B cell (primary cell): Measurements from ENCODE around the gene MYO16. TPM values are rescaled to one million over a fixed set of nuclear protein-coding genes. Genes with fewer than 3 reads are reported as not detected.

Experiments used
- ATAC-seq: fragments of 200-7000 bp; cut with Tn5 transposase; one replicate; pipeline ENCODE4 v1.10.0; 2021; ENCODE audit warnings: low read depth, mild to moderate bottlenecking, moderate number of reproducible peaks, moderate library complexity
- CTCF ChIA-PET: fragments of 350-600 bp; sonication (Branson Sonifier 250); formaldehyde crosslinking; loops from one replicate; lab custom pipeline; 2021; ENCODE audit warnings: antibody characterized with exemption, inconsistent platforms; lab: Charles Lee
- POLR2A ChIA-PET: fragments of 350-600 bp; sonication (Branson Sonifier 250); formaldehyde crosslinking; loops from one replicate; lab custom pipeline; 2021; ENCODE audit warnings: antibody characterized with exemption; lab: Charles Lee
- DNase-seq: peaks from one replicate; pipeline ENCODE4 v3.0.0; 2013
- H2AFZ ChIP-seq: 2 replicates; pipeline ENCODE4 v1.6.1; 2012; ENCODE audit warnings: mild to moderate bottlenecking, low read depth, low read length; ENCODE audit not compliant: insufficient read depth, poor library complexity, severe bottlenecking
- H3K27ac ChIP-seq, 2 donors: 1 replicate in 1 of 2; 2 replicates in 1 of 2; pipeline ENCODE4 v1.5.1; 2012 to 2013; ENCODE audit warnings: low read length in 2 of 2, mild to moderate bottlenecking in 2 of 2, moderate library complexity in 1 of 2
- H3K27me3 ChIP-seq, 4 experiments: fragments of 200-600 bp in 1 of 4; sonication (generic) in 1 of 4; replicated peaks in 1 of 4; 1 replicate in 2 of 4; 2 replicates in 2 of 4; pipeline versions ENCODE4 v1.6.1 to v1.7.0; 2013 to 2016; ENCODE audit warnings: low read length in 3 of 4, mild to moderate bottlenecking in 2 of 4, mixed read lengths in 1 of 4, moderate library complexity in 1 of 4; ENCODE audit not compliant: insufficient read depth in 4 of 4, control insufficient read depth in 3 of 4; ENCODE audit errors: control extremely low read depth in 1 of 4
- H3K36me3 ChIP-seq, 2 experiments: replicated peaks in 1 of 2; 1 replicate in 1 of 2; 2 replicates in 1 of 2; pipeline versions ENCODE4 v1.6.1 to v1.7.1; 2013; ENCODE audit warnings: low read length in 1 of 2; ENCODE audit not compliant: insufficient read depth in 2 of 2, control insufficient read depth in 1 of 2; ENCODE audit errors: control extremely low read depth in 1 of 2, extremely low read depth in 1 of 2
- H3K4me1 ChIP-seq, 2 donors: fragments of 200-600 bp in 1 of 2; sonication (generic) in 1 of 2; 1 replicate in 1 of 2; 2 replicates in 1 of 2; pipeline versions ENCODE4 v1.5.1 to v1.6.1; 2013 to 2017; ENCODE audit warnings: low read length in 2 of 2; ENCODE audit not compliant: control insufficient read depth in 2 of 2, insufficient read depth in 2 of 2
- H3K4me2 ChIP-seq: replicated peaks from 2 replicates; pipeline ENCODE3; 2012; ENCODE audit warnings: mild to moderate bottlenecking, low read depth, low read length; ENCODE audit not compliant: poor library complexity, severe bottlenecking
- H3K4me3 ChIP-seq, 5 experiments: fragments of 200-600 bp in 1 of 5; sonication (generic) in 1 of 5; 1 replicate in 3 of 5; 2 replicates in 2 of 5; pipeline versions ENCODE4 v1.5.1 to v1.7.0; 2011 to 2016; ENCODE audit warnings: low read length in 4 of 5, mild to moderate bottlenecking in 4 of 5, low read depth in 2 of 5, control low read depth in 1 of 5, moderate library complexity in 1 of 5; ENCODE audit not compliant: insufficient read depth in 1 of 5; ENCODE audit errors: control extremely low read depth in 1 of 5, extremely low read depth in 1 of 5
- H3K79me2 ChIP-seq: fragments of 200-600 bp; sonication (generic); one replicate; pipeline ENCODE4 v1.6.0; 2016; ENCODE audit warnings: low read length; ENCODE audit not compliant: control insufficient read depth, insufficient read depth
- H3K9ac ChIP-seq: fragments of 200-600 bp; sonication (generic); 2 replicates; pipeline ENCODE4 v1.6.1; 2017; ENCODE audit warnings: mild to moderate bottlenecking, low read length, moderate library complexity
- H3K9me3 ChIP-seq, 3 donors: one replicate each; pipeline versions ENCODE4 v1.6.1 to v1.7.1; 2013; ENCODE audit warnings: low read length in 2 of 3; ENCODE audit not compliant: control insufficient read depth in 2 of 3, insufficient read depth in 1 of 3; ENCODE audit errors: control extremely low read depth in 1 of 3
- H4K20me1 ChIP-seq: 2 replicates; pipeline ENCODE4 v1.6.0; 2012; ENCODE audit warnings: mild to moderate bottlenecking, low read length; ENCODE audit not compliant: insufficient read depth, control insufficient read depth, poor library complexity, severe bottlenecking
- H3K27ac Mint-ChIP-seq: one replicate; pipeline ENCODE4 v1.8.0; 2021; ENCODE audit warnings: mixed read lengths
- H3K27me3 Mint-ChIP-seq: one replicate; pipeline ENCODE4 v1.8.0; 2021; ENCODE audit warnings: mixed read lengths
- H3K4me1 Mint-ChIP-seq: one replicate; pipeline ENCODE4 v1.8.0; 2021; ENCODE audit warnings: mixed read lengths
- H3K4me3 Mint-ChIP-seq: one replicate; pipeline ENCODE4 v1.8.0; 2021; ENCODE audit warnings: mixed read lengths
- H3K9me3 Mint-ChIP-seq: one replicate; pipeline ENCODE4 v1.8.0; 2022; ENCODE audit warnings: mixed read lengths; ENCODE audit not compliant: insufficient read depth
- EZH2 ChIP-seq: IDR thresholded peaks from 2 replicates; pipeline ENCODE4 v1.6.1; 2012; ENCODE audit warnings: borderline replicate concordance, low read depth, mild to moderate bottlenecking, moderate library complexity, low read length; ENCODE audit not compliant: insufficient read depth, poor library complexity, severe bottlenecking
- WGBS: methylation state at CpG from one replicate; pipeline ENCODE4 v1.1.5; 2013; ENCODE audit warnings: missing lambda C conversion rate; ENCODE audit not compliant: insufficient coverage; 5-methylcytosine and 5-hydroxymethylcytosine counted together
- intact Hi-C: fragments of 100-400 bp; cut with micrococcal nuclease; formaldehyde crosslinking; loops from one replicate; pipeline ENCODE4 v1.10.0; 2022
- polyA plus RNA-seq: library from polyadenylated mRNA; depleted of rRNA; stranded (reverse); fragments of >200 nt; gene quantifications from 2 replicates; pipeline ENCODE4 v1.2.3, GENCODE V29; 2012
- total RNA-seq, 2 donors: library from RNA; stranded (reverse); fragments of 120-200 nt in 1 of 2; gene quantifications; 1 replicate in 1 of 2; 2 replicates in 1 of 2; pipeline versions ENCODE4 v1.2.3 to v1.2.4, GENCODE V29; 2013 to 2022
- TF ChIP-seq, protein P1 (sequence below): fragments of 200-600 bp; IDR thresholded peaks from one replicate; pipeline ENCODE4 v1.8.0; 2022; ENCODE audit warnings: antibody characterized with exemption, mild to moderate bottlenecking

Gene MYO16
- total and polyA plus RNA-seq, 2 donors (not counting 1 experiment from before 2014, with no cell fraction given), result not detected

DNA sequence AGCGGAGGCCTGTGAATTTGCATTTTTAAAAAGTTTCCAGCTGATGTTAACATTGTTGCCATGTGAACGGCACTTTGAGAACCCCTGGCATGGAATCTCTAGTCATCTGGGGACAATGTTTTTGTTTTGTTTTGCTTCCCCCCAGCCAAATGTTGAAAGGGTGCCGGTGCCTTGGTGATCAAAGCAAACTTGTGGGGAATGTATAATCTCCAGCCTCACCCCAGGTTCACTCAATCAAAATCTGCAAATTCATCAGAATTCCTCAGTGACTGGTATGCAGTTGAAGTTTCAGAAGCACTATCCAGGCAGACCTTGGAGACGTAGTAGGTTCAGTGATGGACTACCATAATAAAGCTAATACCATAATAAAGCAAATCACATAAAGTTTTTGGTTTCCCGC is 428.7 kb downstream of the MYO16 start:
- H4K20me1 ChIP-seq, result no peaks in the 10 kb centered on the region
- intact Hi-C loops, result no loop called here
- CTCF ChIA-PET, result no interaction called here

DNA sequence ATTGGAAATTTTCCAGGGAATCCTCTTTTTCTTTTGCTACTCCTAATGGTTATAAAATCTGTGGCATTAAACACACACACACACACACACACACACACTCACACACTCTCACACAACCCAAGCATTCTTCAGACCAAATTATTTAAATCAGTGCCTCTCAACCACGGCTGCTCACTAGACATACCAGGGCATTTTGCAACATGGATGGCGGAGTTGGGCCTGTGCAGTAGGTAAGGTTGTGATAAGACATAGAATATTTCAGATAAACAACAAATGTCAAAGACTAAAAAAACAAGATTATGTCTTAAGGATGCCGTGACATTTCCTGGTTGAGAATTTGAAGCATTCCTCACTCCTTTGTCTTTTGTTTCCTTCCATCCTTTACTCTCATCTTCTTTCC is 443.1 kb downstream of the MYO16 start:
- no peak overlapping the region for H2AFZ ChIP-seq
- ATAC-seq, result no peak
- POLR2A ChIA-PET, result no interaction called here
- Mint-ChIP-seq H3K4me3 (no peak overlapping the region), H3K27ac (no peak overlapping the region), H3K9me3 (peaks cover 2% of the 10 kb centered on the region), H3K27me3 (no peaks in the 10 kb centered on the region), H3K4me1 (no peaks in the 10 kb centered on the region)
- no peaks in the 10 kb centered on the region for H4K20me1 ChIP-seq
- H3K9me3 ChIP-seq, result peaks cover 0 to 3% (median 0%) of the 10 kb centered on the region in 3 donors
- DNase-seq, result no peak
- intact Hi-C loops, result no loop called here
- no peak overlapping the region for H3K27ac ChIP-seq
- no peak overlapping the region for H3K9ac ChIP-seq
- no peak overlapping the region for H3K4me3 ChIP-seq
- H3K4me1 ChIP-seq, result no peaks in the 10 kb centered on the region
- no peak for TF ChIP-seq EZH2
- TF ChIP-seq, protein P1, sequence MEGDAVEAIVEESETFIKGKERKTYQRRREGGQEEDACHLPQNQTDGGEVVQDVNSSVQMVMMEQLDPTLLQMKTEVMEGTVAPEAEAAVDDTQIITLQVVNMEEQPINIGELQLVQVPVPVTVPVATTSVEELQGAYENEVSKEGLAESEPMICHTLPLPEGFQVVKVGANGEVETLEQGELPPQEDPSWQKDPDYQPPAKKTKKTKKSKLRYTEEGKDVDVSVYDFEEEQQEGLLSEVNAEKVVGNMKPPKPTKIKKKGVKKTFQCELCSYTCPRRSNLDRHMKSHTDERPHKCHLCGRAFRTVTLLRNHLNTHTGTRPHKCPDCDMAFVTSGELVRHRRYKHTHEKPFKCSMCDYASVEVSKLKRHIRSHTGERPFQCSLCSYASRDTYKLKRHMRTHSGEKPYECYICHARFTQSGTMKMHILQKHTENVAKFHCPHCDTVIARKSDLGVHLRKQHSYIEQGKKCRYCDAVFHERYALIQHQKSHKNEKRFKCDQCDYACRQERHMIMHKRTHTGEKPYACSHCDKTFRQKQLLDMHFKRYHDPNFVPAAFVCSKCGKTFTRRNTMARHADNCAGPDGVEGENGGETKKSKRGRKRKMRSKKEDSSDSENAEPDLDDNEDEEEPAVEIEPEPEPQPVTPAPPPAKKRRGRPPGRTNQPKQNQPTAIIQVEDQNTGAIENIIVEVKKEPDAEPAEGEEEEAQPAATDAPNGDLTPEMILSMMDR, result no peak
- WGBS, result no CpG with 5 or more reads among the region's 3 CpGs
- no peaks in the 10 kb centered on the region for H3K36me3 ChIP-seq
- CTCF ChIA-PET, result no interaction called here
- no peak overlapping the region for H3K4me2 ChIP-seq
- H3K27me3 ChIP-seq, result no peaks in the 10 kb centered on the region
- no peaks in the 10 kb centered on the region for H3K79me2 ChIP-seq

More for the DNA sequence above, 428.7 kb downstream of the MYO16 start:
- ATAC-seq, result no peak
- H3K36me3 ChIP-seq, result no peaks in the 10 kb centered on the region
- no peak for DNase-seq
- H3K9ac ChIP-seq, result no peak overlapping the region
- Mint-ChIP-seq H3K4me3 (no peak overlapping the region), H3K27me3 (peaks cover 6% of the 10 kb centered on the region), H3K4me1 (no peaks in the 10 kb centered on the region), H3K9me3 (no peaks in the 10 kb centered on the region), H3K27ac (no peak overlapping the region)
- no peaks in the 10 kb centered on the region for H3K27me3 ChIP-seq
- 100% methylated on average over 2 of the region's 5 CpGs for WGBS
- H3K9me3 ChIP-seq, result peaks cover 0 to 1% (median 0%) of the 10 kb centered on the region in 3 donors
- no peaks in the 10 kb centered on the region for H3K79me2 ChIP-seq
- H3K4me1 ChIP-seq, result no peaks in the 10 kb centered on the region
- no peak overlapping the region for H3K27ac ChIP-seq
- H3K4me2 ChIP-seq, result no peak overlapping the region
- TF ChIP-seq EZH2, result no peak
- TF ChIP-seq, protein P1, result no peak
- H3K4me3 ChIP-seq, result no peak overlapping the region
- POLR2A ChIA-PET, result no interaction called here
- H2AFZ ChIP-seq, result no peak overlapping the region
